ENCODE data around the gene MRPL38.

- TF ChIP-seq RAD21 (IDR thresholded peaks at IDR 0.05; ENCODE audit: low read depth): no peak
- TF ChIP-seq EZH2 (IDR thresholded peaks at IDR 0.05): no peak
- no peak for TF ChIP-seq CTCF (IDR thresholded peaks at IDR 0.05 in 2 of 3, conservative IDR thresholded peaks at IDR 0.05 in 1 of 3; ENCODE audit: borderline replicate concordance in 1 of 3, insufficient read depth in 1 of 3, low read depth in 2 of 3, low read length in 2 of 3)
- TF ChIP-seq, protein P1, sequence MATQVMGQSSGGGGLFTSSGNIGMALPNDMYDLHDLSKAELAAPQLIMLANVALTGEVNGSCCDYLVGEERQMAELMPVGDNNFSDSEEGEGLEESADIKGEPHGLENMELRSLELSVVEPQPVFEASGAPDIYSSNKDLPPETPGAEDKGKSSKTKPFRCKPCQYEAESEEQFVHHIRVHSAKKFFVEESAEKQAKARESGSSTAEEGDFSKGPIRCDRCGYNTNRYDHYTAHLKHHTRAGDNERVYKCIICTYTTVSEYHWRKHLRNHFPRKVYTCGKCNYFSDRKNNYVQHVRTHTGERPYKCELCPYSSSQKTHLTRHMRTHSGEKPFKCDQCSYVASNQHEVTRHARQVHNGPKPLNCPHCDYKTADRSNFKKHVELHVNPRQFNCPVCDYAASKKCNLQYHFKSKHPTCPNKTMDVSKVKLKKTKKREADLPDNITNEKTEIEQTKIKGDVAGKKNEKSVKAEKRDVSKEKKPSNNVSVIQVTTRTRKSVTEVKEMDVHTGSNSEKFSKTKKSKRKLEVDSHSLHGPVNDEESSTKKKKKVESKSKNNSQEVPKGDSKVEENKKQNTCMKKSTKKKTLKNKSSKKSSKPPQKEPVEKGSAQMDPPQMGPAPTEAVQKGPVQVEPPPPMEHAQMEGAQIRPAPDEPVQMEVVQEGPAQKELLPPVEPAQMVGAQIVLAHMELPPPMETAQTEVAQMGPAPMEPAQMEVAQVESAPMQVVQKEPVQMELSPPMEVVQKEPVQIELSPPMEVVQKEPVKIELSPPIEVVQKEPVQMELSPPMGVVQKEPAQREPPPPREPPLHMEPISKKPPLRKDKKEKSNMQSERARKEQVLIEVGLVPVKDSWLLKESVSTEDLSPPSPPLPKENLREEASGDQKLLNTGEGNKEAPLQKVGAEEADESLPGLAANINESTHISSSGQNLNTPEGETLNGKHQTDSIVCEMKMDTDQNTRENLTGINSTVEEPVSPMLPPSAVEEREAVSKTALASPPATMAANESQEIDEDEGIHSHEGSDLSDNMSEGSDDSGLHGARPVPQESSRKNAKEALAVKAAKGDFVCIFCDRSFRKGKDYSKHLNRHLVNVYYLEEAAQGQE (IDR thresholded peaks at IDR 0.05; ENCODE audit: low read depth): no peak
- TF ChIP-seq EZH2phosphoT487 (IDR thresholded peaks at IDR 0.05; ENCODE audit: borderline replicate concordance): no peak
- TF ChIP-seq POLR2A (IDR thresholded peaks at IDR 0.05; ENCODE audit: borderline replicate concordance, extremely low read depth, insufficient read depth, insufficient read length): no peak
- no peak for TF ChIP-seq JUND (IDR thresholded peaks at IDR 0.05)
- TF ChIP-seq POLR2AphosphoS5 (IDR thresholded peaks at IDR 0.05; ENCODE audit: low read depth, low read length): no peak
- TF ChIP-seq ZNF274 (IDR thresholded peaks at IDR 0.05; ENCODE audit: low read depth, low read length): no peak
- no peak for TF ChIP-seq CEBPB (IDR thresholded peaks at IDR 0.05; ENCODE audit: low read depth)
- TF ChIP-seq EGR1 (IDR thresholded peaks at IDR 0.05; ENCODE audit: low read depth): no peak
Measured at GRCh38 chr17:75915268-75915667, 10.6 kb upstream of the MRPL38 start.
